GM12878 (cell line): ENCODE results near the gene EPAS1. TPM values are rescaled to one million over a fixed set of nuclear protein-coding genes. Genes with fewer than 3 reads are reported as not detected.

ENCODE experiments used
- ATAC-seq: fragments of 200-7000 bp; cut with Tn5 transposase; 3 replicates; pipeline ENCODE4 v1.9.1; 2020; ENCODE audit warnings: mild to moderate bottlenecking, moderate library complexity
- BruUV-seq: library from RNA; stranded (reverse); fragments of 400-500 nt; replicated peaks from 2 replicates; lab custom pipeline; 2021; lab: Mats Ljungman, UMichigan
- CTCF ChIA-PET: fragments of 300-600 bp; sonication (Branson Sonifier 250); formaldehyde crosslinking; extraction: SDS; loops from one replicate; lab custom pipeline; 2021; ENCODE audit warnings: inconsistent platforms; lab: Yijun Ruan, JAX
- POLR2A ChIA-PET: fragments of 350-600 bp; formaldehyde crosslinking; extraction: SDS; loops from one replicate; lab custom pipeline; 2021; ENCODE audit warnings: inconsistent platforms; lab: Charles Lee
- RAD21 ChIA-PET: fragments of 300-600 bp; sonication (Branson Sonifier 250); formaldehyde crosslinking; loops from one replicate; lab custom pipeline; 2023; ENCODE audit warnings: antibody characterized with exemption; ENCODE audit not compliant: unreplicated experiment; lab: Charles Lee
- SMC1A ChIA-PET: fragments of 300-600 bp; sonication (Branson Sonifier 250); formaldehyde crosslinking; loops from one replicate; lab custom pipeline; 2023; ENCODE audit not compliant: unreplicated experiment, uncharacterized antibody; lab: Charles Lee
- DNase-seq: peaks from one replicate; pipeline ENCODE4 v3.0.0-alpha.2; 2011; ENCODE audit warnings: low read depth, low spot score
- FAIRE-seq: peaks from 3 replicates; lab custom pipeline; 2011; peaks lifted over from hg19 to GRCh38; lab: Jason Lieb, UNC
- H2AFZ ChIP-seq: 2 replicates; pipeline ENCODE4 v1.6.0; 2011; ENCODE audit warnings: low read depth, low read length, control low read depth; ENCODE audit not compliant: control insufficient read depth
- H3K27ac ChIP-seq: 2 replicates; pipeline ENCODE4 v1.5.1; 2011; ENCODE audit warnings: control low read depth; ENCODE audit not compliant: control insufficient read depth, insufficient read depth
- H3K27me3 ChIP-seq, 2 experiments: replicated peaks in 1 of 2; 2 replicates each; pipeline versions ENCODE4 v1.6.0 to v1.6.1; 2011; ENCODE audit warnings: low read length in 1 of 2; ENCODE audit not compliant: control insufficient read depth in 2 of 2, insufficient read depth in 2 of 2
- H3K36me3 ChIP-seq, 2 experiments: 2 replicates each; pipeline ENCODE4 v1.5.1; 2011; ENCODE audit warnings: low read length in 1 of 2; ENCODE audit not compliant: control insufficient read depth in 2 of 2, insufficient read depth in 2 of 2
- H3K4me1 ChIP-seq: 2 replicates; pipeline ENCODE4 v1.6.1; 2011; ENCODE audit warnings: mild to moderate bottlenecking, low read length, moderate library complexity, mixed read lengths; ENCODE audit not compliant: control insufficient read depth, insufficient read depth
- H3K4me2 ChIP-seq: 2 replicates; pipeline ENCODE4 v1.6.0; 2011; ENCODE audit warnings: control low read depth; ENCODE audit not compliant: control insufficient read depth, insufficient read depth
- H3K4me3 ChIP-seq: fragments of 200-600 bp; sonication (generic); 2 replicates; pipeline ENCODE4 v1.5.1; 2016
- H3K79me2 ChIP-seq: 2 replicates; pipeline ENCODE4 v1.6.0; 2011; ENCODE audit warnings: low read length; ENCODE audit not compliant: control insufficient read depth, insufficient read depth
- H3K9ac ChIP-seq: 2 replicates; pipeline ENCODE4 v1.8.0; 2011; ENCODE audit warnings: low read length, control low read depth, mixed read lengths; ENCODE audit not compliant: control insufficient read depth, insufficient read depth
- H3K9me3 ChIP-seq: replicated peaks from 3 replicates; pipeline ENCODE4 v1.5.1; 2011; ENCODE audit warnings: mild to moderate bottlenecking, low read length; ENCODE audit not compliant: control insufficient read depth, insufficient read depth
- H4K20me1 ChIP-seq: 2 replicates; pipeline ENCODE4 v1.6.0; 2011; ENCODE audit not compliant: control insufficient read depth, insufficient read depth
- ETV6 ChIP-seq, 2 experiments: fragments of 450-650 bp in 1 of 2; IDR thresholded peaks in 1 of 2; conservative IDR thresholded peaks in 1 of 2; 2 replicates each; pipeline ENCODE4 v1.6.1; 2014; ENCODE audit warnings: antibody characterized with exemption in 1 of 2, borderline replicate concordance in 1 of 2, low read depth in 1 of 2, mild to moderate bottlenecking in 1 of 2, moderate library complexity in 1 of 2
- HDGF ChIP-seq: fragments of 450-650 bp; IDR thresholded peaks from 2 replicates; pipeline ENCODE4 v1.6.1; 2016; ENCODE audit warnings: antibody characterized with exemption
- POLR2AphosphoS2 ChIP-seq: IDR thresholded peaks from 2 replicates; pipeline ENCODE4 v1.6.1; 2011; ENCODE audit warnings: low read depth, mild to moderate bottlenecking, low read length, improper control_type of control experiment, moderate library complexity
- POU2F2 ChIP-seq: IDR thresholded peaks from 3 replicates; pipeline ENCODE4 v1.6.1; 2011; ENCODE audit warnings: low read depth, mild to moderate bottlenecking, low read length, borderline replicate concordance
- PRDM15 ChIP-seq: fragments of 450-650 bp; formaldehyde crosslinking; IDR thresholded peaks from 2 replicates; pipeline ENCODE4 v1.4.0; 2020; ENCODE audit warnings: mild to moderate bottlenecking, moderate library complexity
- RELA ChIP-seq: fragments of 450-650 bp; IDR thresholded peaks from 2 replicates; pipeline ENCODE4 v1.8.0; 2014; ENCODE audit warnings: borderline replicate concordance; ENCODE audit not compliant: partially characterized antibody
- STAT3 ChIP-seq: IDR thresholded peaks from 2 replicates; pipeline ENCODE4 v1.6.1; 2011; ENCODE audit warnings: low read depth, low read length, improper control_type of control experiment
- TARDBP ChIP-seq: IDR thresholded peaks from 2 replicates; pipeline ENCODE4 v1.6.1; 2016; ENCODE audit warnings: borderline replicate concordance
- TBL1XR1 ChIP-seq: IDR thresholded peaks from 2 replicates; pipeline ENCODE4 v1.6.1; 2012; ENCODE audit warnings: low read depth, low read length, improper control_type of control experiment
- ZNF687 ChIP-seq: fragments of 450-650 bp; IDR thresholded peaks from 2 replicates; pipeline ENCODE4 v1.6.1; 2017; ENCODE audit warnings: mild to moderate bottlenecking, moderate library complexity
- ZZZ3 ChIP-seq: IDR thresholded peaks from 2 replicates; pipeline ENCODE4 v1.6.1; 2011; ENCODE audit warnings: low read depth; ENCODE audit not compliant: control insufficient read depth, insufficient read length
- WGBS: methylation state at CpG from one replicate; pipeline ENCODE4 v1.1.6; 2016; ENCODE audit warnings: low lambda C conversion rate; ENCODE audit not compliant: insufficient replicate concordance, insufficient coverage; ENCODE audit errors: missing lambda C conversion rate; 5-methylcytosine and 5-hydroxymethylcytosine counted together
- in situ Hi-C: fragments of 300-500 bp; cut with MboI; formaldehyde crosslinking; loops from 9 replicates; pipeline ENCODE4 v1.14.3; 2018; ENCODE audit warnings: mixed read lengths
- intact Hi-C: fragments of 100-400 bp; cut with micrococcal nuclease; formaldehyde crosslinking; loops from one replicate; pipeline ENCODE4 v1.14.2; 2022; ENCODE audit not compliant: unreplicated experiment
- polyA plus RNA-seq, 11 experiments: library from polyadenylated mRNA; depleted of rRNA in 4 of 11; unstranded in 6 of 11; stranded (reverse) in 5 of 11; fragments of >200 nt; fragmentation: Nextera tagmentation in 4 of 11; fragmentation: Illumina TruSeq in 1 of 11; extraction: Ambion mirVana in 4 of 11; extraction: Trizol in 1 of 11; gene quantifications; 1 replicate in 1 of 11; 2 replicates in 10 of 11; pipeline versions ENCODE4 v1.2.1 to v1.2.3, GENCODE V29; 2011 to 2016; ENCODE audit warnings: inconsistent platforms in 2 of 11, missing spikeins in 2 of 11, low read depth in 1 of 11
- total RNA-seq, 4 experiments: library from RNA; depleted of rRNA in 3 of 4; stranded (reverse); fragments of >200 nt in 3 of 4; fragmentation: Illumina TruSeq in 1 of 4; extraction: Trizol in 1 of 4; gene quantifications; 2 replicates each; pipeline versions ENCODE4 v1.2.1 to v1.2.3, GENCODE V29; 2013 to 2021

The EPAS1 gene
- total and polyA plus RNA-seq, 10 of the 15 experiments (the other 5 are each of a cell fraction or from before 2014, with no cell fraction given): 0.11 to 22.0 (median 1.3) TPM; not detected in 1

GRCh38 chr2:46366668-46367052 is 69.5 kb downstream of the EPAS1 start:
- intact Hi-C loops: no loop called here
- CTCF ChIA-PET: interaction anchor here (0.7 to 3.7 kb wide), 26 partner anchors 9 to 373 kb away, joined by 3 to 47 read pairs (median 4); no protein-coding TSS in a partner anchor
- no peak for FAIRE-seq

More at GRCh38 chr2:46366668-46367052, 69.5 kb downstream of the EPAS1 start:
- no peak for TF ChIP-seq RELA
- no peak for TF ChIP-seq TBL1XR1
- no peak for TF ChIP-seq ETV6 (conservative IDR thresholded peaks at IDR 0.05 in 1 of 2, IDR thresholded peaks at IDR 0.05 in 1 of 2; ENCODE audit: borderline replicate concordance in 1 of 2, low read depth in 1 of 2)
- TF ChIP-seq PRDM15 (CRISPR knock-in tag): no peak
- no peak for TF ChIP-seq TARDBP
- no peak for TF ChIP-seq POLR2AphosphoS2
- TF ChIP-seq STAT3: no peak
- TF ChIP-seq POU2F2: no peak
- no peak for TF ChIP-seq HDGF
- TF ChIP-seq ZZZ3: no peak
- TF ChIP-seq ZNF687: no peak
- RAD21 ChIA-PET: interaction anchor here (0.9 to 3.5 kb wide), 11 partner anchors 27 to 722 kb away, joined by 3 to 34 read pairs (median 4); no protein-coding TSS in a partner anchor
- DNase-seq (no peak), ATAC-seq (no peak)
- POLR2A ChIA-PET: interaction anchor here (1.7 to 2.4 kb wide), 2 partner anchors 137 to 303 kb away, joined by 4 to 8 read pairs; no protein-coding TSS in a partner anchor
- SMC1A ChIA-PET: interaction anchor here (1.1 to 3.6 kb wide), 15 partner anchors 11 to 356 kb away, joined by 3 to 24 read pairs (median 6); no protein-coding TSS in a partner anchor
- no peaks in the 10 kb centered on the region for H3K79me2 ChIP-seq
- in situ Hi-C loops: loop anchor here (5.0 to 25.0 kb wide), 2 partner anchors 354 to 729 kb away; no protein-coding TSS in a partner anchor
- no peak overlapping the region for H3K4me2 ChIP-seq
- no peaks in the 10 kb centered on the region for H3K9me3 ChIP-seq
- no peaks in the 10 kb centered on the region for H3K4me1 ChIP-seq
- 65% methylated on average over 9 of the region's 9 CpGs for WGBS
- H3K4me3 ChIP-seq: no peak overlapping the region
- H4K20me1 ChIP-seq: no peaks in the 10 kb centered on the region
- BruUV-seq: no TSS peak
- H3K27ac ChIP-seq: no peak overlapping the region
- no peak overlapping the region for H2AFZ ChIP-seq
- H3K27me3 ChIP-seq: peaks cover 0 to 4% of the 10 kb centered on the region in 2 experiments; a peak in 1 of 4 replicates
- H3K9ac ChIP-seq: no peak overlapping the region
- no peaks in the 10 kb centered on the region; a peak in 1 of 4 replicates for H3K36me3 ChIP-seq
